Kidney capillary endothelial cell (primary cell): ENCODE results near the gene HEATR1.
A peak's percentile ranks its signal among the peaks of the same experiment; 100 is the strongest.
"Not testable (repeated sequence)": the region's sequence is repeated elsewhere in the genome, so short reads cannot be mapped to it uniquely, and the experiment has no call there.

Source experiments
- DNase-seq: peaks from one replicate; pipeline ENCODE4 v3.0.0-alpha.2; 2018; ENCODE audit warnings: low spot score

HEATR1 gene

GRCh38 chr1:236508593-236509027 lies 95.7 kb downstream of the HEATR1 start:
- no peak for DNase-seq

DNA sequence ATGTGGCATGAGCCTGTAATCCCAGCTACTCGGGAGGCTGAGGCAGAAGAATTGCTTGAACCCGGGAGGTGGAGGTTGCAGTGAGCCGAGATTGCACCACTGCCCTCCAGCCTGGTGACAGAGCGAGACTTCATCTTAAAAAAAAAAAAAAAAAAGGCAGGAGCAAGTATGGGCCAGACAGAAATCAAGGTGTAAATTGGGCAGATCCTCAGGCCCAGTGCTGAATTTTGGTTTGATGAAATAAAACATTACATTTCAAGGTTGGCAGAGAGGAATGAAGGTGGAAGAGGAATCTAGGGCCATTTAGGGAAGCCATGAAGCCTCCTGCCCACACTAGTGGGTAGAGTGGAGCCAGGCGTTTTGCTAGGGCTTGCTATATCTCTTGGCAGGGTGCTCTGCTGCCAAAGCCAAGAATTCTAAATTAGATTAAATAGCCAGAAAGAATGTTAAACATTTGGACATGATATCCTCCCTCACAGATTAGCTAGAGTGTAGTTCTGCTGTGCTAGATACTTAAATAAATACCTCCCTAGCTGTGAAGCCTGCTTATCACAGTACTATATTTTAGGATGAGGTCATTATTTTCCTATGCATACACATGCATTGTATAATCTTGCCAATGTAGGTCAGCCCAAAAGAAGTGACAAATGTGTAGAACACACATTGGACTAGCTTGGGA lies 97.2 kb downstream of the HEATR1 start:
- no peak for DNase-seq

GRCh38 chr1:236504338-236504737 lies 100.0 kb downstream of the HEATR1 start:
- not testable (repeated sequence) for DNase-seq

DNA sequence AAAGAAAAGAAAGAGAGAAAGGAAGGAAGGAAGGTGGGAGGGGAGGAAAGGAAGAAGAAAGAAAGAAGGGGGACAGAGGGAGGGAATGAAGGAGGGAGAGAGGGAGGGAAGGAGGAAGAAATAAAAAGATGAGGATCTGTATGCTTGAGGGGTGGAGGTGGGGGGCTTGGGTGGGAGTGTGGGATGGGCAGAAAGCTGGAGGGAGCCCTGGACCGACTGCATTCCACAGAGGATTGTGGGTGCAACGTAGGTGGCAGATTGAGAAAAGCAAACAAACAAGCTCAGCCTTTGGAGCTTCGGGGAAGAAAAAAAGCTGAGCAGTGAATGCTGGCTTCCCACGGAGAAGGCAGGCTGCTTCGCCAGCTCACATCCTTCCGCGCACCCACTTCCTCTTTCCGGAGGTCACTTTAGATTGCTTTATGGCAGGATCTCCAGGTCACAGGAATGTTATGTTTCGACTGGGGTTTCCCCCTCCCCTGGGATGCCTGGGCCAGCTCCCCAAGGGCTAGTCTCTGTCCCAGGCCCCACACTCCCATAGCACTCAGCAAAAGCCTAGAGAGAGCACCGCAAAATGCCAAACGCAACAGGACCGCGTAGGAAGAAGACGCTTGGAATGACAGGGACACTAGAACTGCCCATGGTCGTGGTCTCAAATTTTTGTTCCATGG lies 101.2 kb downstream of the HEATR1 start:
- DNase-seq = peak; percentile 89

- DNase-seq = no peak
Measured at GRCh38 chr1:236502579-236502971, 101.7 kb downstream of the HEATR1 start.

GRCh38 chr1:236501093-236501492 lies 103.2 kb downstream of the HEATR1 start:
- no peak for DNase-seq
